ENCODE measurements around the gene TJP1. TPM values are rescaled to one million over a fixed set of nuclear protein-coding genes. Genes with fewer than 3 reads are reported as not detected.
A peak's percentile ranks its signal among the peaks of the same experiment; 100 is the strongest.
"Not testable (repeated sequence)": the region's sequence is repeated elsewhere in the genome, so short reads cannot be mapped to it uniquely, and the experiment has no call there.

Gene TJP1
- total RNA-seq, 1 donor: 95.3 TPM

- no peak for DNase-seq (ENCODE audit: low read depth)
- no peak for TF ChIP-seq CTCF (IDR thresholded peaks at IDR 0.05; ENCODE audit: insufficient read depth, low read length)
- no peak overlapping the region for H3K4me3 ChIP-seq (ENCODE audit: low read depth, low read length)
Measured at GRCh38 chr15:29818141-29818540, 4.1 kb downstream of the TJP1 start.

GRCh38 chr15:29817455-29817854 lies 4.8 kb downstream of the TJP1 start:
- DNase-seq (ENCODE audit: low read depth); H3K4me3 ChIP-seq (ENCODE audit: low read depth, low read length): not testable (repeated sequence)

GRCh38 chr15:29815000-29815710 lies 7.1 kb downstream of the TJP1 start:
- peak; percentile 24 for DNase-seq (ENCODE audit: low read depth)
- no peak overlapping the region for H3K4me3 ChIP-seq (ENCODE audit: low read depth, low read length)
- no peak for TF ChIP-seq CTCF (IDR thresholded peaks at IDR 0.05; ENCODE audit: insufficient read depth, low read length)

- TF ChIP-seq CTCF (IDR thresholded peaks at IDR 0.05; ENCODE audit: insufficient read depth, low read length): no peak
- DNase-seq (ENCODE audit: low read depth): no peak
- H3K4me3 ChIP-seq (ENCODE audit: low read depth, low read length): no peak overlapping the region
Measured at GRCh38 chr15:29813009-29813408, 9.3 kb downstream of the TJP1 start.

GRCh38 chr15:29812384-29812694 lies 9.9 kb downstream of the TJP1 start:
- TF ChIP-seq CTCF (IDR thresholded peaks at IDR 0.05; ENCODE audit: insufficient read depth, low read length): no peak
- DNase-seq (ENCODE audit: low read depth): peak; percentile 69
- H3K4me3 ChIP-seq (ENCODE audit: low read depth, low read length): no peak overlapping the region

- no peak overlapping the region for H3K4me3 ChIP-seq (ENCODE audit: low read depth, low read length)
- no peak for DNase-seq (ENCODE audit: low read depth)
- no peak for TF ChIP-seq CTCF (IDR thresholded peaks at IDR 0.05; ENCODE audit: insufficient read depth, low read length)
Measured at GRCh38 chr15:29811691-29812383, 10.4 kb downstream of the TJP1 start.

- no peak for DNase-seq (ENCODE audit: low read depth)
- TF ChIP-seq CTCF (IDR thresholded peaks at IDR 0.05; ENCODE audit: insufficient read depth, low read length): no peak
- no peak overlapping the region for H3K4me3 ChIP-seq (ENCODE audit: low read depth, low read length)
Measured at GRCh38 chr15:29805708-29806104, 16.6 kb downstream of the TJP1 start.

Measured in fibroblast of the aortic adventitia (primary cell).